Left kidney (tissue), 2 donors: ENCODE data around the gene EXOC4. TPM values are rescaled to one million over a fixed set of nuclear protein-coding genes. Genes with fewer than 3 reads are reported as not detected.

Experiments
- DNase-seq: peaks from one replicate; pipeline ENCODE4 v3.0.0-alpha.2; 2013
- polyA plus RNA-seq: library from polyadenylated mRNA; unstranded; fragments of 120-200 nt; gene quantifications from one replicate; pipeline ENCODE4 v1.2.1, GENCODE V29; 2013; ENCODE audit not compliant: insufficient read length

Gene EXOC4
- polyA plus RNA-seq, 1 donor: 72.1 TPM

DNA sequence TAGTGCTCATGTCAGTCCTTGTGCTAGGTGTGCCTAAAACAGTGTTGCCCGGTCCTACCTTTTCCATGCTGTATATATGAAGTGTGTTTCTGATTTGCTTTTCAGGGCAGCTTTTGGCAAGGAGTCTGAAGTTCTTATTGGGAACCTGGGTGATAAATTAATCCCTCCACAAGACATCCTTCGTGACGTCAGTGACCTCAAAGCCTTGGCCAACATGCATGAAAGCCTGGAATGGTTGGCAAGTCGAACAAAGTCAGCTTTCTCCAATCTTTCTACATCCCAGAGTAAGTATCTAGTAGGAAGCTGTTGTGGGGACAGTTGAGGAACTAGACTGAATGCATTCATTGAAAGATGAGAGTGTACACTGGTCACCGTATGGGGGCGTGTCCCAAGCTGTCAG lies 684.9 kb downstream of the EXOC4 start:
- no peak for DNase-seq

DNA sequence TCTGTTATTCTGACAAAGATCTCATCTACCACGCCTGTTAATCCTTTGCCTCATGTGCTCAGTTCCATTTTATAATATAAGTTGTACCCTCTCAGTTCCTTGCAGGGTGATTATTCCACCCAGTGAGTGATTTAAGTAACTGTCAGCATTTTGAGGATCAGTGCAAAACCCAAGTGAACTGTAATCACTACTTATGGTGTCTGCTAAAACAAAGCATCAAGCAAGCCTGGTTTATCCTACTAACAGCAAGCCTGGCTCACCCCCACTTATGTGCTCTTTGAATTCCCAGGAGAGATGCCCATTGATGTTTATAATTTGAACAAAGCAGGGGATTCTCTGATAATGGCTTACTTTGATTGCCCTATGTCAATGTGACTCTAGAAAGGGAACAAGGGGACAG lies 687.5 kb downstream of the EXOC4 start:
- no peak for DNase-seq

DNA sequence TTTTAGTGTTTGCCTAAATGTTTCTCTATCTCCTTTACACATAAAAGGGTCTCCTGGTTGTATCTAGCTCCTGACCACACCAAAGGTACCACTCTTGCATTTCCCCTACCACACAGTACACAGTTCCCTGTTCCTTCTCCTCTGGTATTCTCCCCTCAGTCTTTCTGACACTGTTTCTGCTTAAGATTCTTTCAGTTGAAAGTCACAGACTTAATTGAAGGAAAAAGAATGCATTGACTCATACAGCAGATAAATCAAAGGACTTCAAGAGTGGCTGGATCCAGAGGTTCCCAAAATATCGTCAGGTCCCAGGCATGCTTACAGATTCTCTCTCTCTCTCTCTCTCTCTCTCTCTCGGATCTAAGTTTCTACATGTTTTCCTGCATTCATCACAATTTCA lies 688.6 kb downstream of the EXOC4 start:
- DNase-seq: no peak

DNA sequence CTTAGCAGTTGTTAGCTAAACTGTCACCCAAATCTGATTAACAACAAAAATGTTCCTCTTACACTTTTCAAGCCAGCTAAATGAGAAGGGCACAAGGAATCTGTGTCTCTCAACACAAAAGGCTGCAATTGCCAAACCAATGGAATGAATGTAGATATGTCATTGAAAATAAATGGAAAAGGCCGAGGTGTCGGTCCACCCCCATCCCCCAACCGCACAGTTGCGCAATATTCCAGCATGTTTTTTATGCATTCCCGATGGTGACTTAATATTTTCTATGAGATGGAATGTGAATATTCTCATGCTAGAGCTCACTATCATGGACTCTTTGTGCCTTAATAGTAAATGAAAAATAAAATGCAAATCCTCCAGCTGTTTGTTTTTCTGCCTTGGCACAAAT lies 692.6 kb downstream of the EXOC4 start:
- DNase-seq: no peak

DNA sequence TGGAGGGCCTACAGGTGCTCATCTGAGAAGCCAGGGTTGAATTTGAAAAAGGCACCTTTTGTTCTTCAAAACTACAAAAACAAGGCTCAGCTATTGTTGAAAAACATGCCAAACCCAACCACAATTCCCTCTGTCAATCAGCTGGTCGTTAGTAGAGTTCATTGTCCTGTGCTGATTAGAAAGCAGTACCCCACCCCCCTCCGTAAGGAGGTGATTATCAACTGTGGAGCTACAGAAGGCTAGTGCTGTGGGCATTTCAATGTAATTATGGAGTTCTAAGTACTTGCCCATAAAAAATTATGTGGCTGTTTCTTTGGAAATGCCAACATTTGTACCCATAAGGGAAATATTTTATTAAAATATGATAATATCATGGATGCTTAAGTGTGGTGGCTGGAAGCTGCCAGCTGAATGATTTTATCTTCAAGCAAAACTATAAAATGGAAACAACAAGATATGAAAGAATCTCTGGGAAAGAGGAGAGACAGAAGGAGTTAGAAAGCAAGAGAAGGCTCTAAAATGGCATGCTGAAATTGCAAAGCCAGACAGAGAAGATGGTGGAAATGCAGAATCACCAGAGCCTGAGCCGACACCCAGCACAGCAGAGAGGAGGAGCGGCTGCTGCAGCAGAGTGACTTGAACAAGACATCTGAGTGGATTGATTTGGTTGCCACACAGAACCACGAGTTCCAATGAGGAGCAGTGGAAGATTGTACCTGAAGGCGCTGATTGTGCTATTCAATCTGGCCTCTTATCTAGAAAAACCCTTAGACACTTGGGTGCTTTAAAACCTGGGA lies 694.8 kb downstream of the EXOC4 start:
- no peak for DNase-seq

DNA sequence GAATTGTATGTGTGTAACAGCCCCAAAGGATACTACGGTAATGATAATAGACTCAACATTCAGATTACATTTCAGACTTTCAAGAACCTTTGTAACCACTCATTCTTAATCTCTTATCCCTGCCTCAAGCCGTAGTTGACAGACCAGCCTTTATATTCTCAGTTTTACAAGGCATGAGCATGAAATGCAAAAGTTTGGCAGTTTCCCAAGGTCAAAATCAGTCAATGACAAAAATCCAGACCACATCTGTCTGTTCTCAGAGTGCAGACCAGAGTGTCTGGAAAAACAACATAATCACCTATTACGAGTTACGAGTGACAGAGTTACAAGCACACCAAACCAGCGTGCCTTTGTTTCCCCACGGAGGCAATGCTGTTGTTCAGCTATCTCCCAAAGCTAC lies 695.7 kb downstream of the EXOC4 start:
- DNase-seq: no peak

DNA sequence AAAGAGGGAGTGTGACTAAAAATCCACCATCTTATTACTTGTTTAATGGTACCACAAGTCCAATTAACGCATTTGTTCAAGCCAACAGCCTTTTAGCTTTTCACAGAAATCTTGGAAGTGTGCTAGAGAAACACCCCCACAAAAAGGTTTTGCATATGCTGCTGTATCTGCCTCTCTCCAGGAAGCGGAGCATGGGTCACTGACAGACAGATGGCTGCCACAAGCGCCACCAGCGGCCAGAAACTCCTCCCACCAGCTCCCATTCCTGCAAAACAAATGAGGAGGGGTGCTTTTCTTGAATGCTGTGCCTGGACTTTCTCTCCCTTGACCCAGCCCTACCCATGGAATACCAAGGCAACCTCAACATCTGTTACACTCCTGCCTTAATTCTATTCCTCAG lies 698.0 kb downstream of the EXOC4 start:
- no peak for DNase-seq

DNA sequence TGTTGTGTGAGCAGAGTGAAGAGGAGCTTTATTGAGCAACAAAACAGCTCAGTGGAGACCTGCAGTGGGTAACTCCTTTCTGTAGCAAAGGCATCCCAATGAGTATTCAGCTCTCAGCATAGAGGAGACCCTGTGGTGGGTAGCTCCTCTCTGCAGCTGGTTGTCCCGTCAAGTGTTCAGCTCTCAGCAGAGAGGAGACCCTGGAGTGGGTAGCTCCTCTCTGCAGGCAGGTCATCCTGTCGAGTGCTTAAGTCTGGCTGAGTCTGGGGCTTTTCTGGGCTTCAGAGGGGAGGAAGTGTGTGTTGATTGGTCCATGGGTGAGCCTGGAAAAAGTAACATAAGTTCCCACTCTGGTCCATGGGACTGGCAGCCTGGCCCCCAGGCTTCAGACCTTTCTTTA lies 702.3 kb downstream of the EXOC4 start:
- no peak for DNase-seq

DNA sequence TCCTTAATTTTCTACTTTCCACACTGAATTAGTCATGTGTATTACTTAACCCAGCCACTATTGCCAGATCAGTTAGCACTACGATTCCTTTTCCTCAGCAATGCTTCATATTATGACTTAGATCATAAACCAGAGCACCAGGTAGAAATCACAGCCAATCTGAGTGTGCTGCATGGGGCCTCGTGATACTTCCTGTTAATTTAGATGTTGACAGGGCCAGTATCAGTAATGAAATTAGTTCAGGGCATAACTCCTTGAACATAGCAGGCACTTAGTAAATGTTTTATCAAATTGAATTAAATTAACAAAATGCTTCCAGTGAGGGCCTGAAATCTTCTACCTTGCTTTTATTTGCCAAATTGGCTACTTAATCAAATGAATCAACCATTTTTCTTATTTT lies 705.0 kb downstream of the EXOC4 start:
- DNase-seq: no peak

DNA sequence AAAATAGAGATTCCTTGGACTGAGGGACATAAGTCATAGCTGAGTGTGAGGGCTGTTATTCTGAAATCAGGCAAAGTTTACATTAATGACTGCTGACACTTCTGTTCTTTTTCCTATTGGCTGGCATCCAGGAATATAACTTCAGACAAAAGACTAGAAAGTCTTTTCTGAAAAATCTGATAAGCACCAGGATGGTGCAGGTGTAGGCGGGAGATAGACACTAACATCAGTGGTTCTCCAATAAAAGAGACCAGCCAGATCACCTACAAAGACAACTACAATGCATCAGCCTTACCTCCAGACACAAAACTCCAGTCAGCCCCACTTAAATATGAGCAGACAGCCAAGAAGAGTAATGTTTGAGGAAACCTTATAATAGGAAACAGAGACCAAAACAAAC lies 705.9 kb downstream of the EXOC4 start:
- no peak for DNase-seq

DNA sequence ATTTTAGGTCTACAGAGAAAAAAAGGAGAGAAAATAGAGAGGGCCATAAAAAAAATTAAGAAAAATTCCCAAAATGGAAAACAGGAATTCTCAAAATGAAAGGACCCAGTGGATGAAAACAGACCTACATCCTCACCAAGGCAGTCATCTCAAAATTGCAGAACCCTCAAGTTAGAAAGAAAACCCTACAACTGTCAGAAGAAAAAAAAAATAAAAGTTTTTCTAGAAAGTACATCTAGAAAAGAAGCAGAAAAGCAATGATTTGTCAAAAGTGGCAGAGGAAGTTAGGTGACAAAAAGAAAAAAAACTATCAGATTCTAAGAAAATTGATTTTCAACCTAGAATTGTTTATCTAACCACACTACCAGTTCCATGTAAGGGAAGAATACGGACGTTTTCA lies 706.6 kb downstream of the EXOC4 start:
- no peak for DNase-seq

DNA sequence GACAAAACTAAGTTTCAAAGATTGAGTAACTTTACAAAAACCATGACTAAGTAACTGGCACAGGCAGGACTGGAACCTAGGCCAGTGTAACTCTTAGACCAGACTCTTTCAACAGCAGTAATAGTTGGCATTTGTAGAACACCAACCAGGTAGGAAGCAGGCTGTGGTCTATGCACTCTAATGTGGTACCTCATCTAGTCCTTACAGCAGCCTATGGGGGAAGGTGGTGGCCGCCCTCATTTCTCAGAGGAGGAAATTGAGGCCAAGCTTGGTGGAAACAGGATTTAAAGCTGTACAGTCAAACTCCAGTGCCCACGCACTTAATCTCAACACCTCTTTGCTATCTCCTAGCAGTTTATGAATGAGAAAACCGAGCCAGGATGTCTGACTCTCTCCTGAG lies 708.8 kb downstream of the EXOC4 start:
- DNase-seq: no peak

DNA sequence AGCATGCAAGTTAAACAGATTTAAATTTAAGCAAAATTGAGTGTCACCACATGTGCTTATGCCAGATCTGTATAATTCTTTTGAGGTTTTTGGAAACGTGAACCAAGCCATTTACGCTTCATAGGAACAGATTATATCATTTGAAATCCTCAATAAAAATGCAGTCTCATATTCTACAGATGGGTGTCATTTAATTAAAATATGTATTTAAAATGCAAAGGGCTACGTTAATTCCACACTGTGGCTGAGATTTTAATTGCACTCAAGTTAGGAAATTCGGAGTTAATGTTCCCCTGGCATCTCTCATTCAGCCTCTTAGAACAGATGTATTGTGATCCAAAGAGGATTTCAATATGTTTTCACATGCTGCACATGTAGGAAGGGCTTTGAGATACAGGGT lies 709.8 kb downstream of the EXOC4 start:
- DNase-seq: no peak

DNA sequence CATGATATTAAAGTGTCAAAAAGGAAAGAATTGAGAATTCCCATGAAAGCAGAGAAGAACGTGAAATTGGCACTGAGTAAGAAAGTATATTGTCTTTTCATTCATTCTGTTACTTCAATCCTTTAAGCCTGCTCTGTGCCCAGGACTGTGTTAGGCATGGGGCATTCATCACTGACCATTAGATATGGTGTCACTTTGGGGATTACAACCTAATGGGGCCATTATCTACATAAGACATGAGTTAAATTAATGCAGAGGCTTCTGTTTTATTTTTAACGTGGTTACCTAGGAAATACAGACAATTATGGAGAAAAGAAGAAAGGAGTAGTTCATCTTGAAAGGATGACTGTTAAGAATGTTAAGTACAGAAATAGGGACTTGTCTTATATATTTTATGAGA lies 710.8 kb downstream of the EXOC4 start:
- DNase-seq: no peak

DNA sequence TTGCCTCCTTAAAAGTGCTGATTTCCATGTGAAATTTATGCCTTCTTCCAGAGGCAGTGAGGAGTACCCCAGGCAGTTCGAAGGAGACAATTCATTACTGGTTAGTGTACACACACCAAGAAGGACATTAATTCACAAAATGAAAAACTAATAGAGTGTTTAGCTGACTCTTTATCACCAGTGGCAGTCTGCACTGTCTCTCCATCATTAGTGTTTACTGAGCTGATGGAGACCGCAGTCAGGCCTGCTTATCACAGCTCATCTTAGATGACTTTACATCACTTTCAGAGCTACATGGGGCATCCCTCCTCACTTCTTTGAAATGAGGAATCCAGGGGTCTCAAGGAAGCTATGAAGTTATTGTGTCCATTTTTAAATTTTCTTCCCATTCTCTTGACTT lies 718.7 kb downstream of the EXOC4 start:
- no peak for DNase-seq

DNA sequence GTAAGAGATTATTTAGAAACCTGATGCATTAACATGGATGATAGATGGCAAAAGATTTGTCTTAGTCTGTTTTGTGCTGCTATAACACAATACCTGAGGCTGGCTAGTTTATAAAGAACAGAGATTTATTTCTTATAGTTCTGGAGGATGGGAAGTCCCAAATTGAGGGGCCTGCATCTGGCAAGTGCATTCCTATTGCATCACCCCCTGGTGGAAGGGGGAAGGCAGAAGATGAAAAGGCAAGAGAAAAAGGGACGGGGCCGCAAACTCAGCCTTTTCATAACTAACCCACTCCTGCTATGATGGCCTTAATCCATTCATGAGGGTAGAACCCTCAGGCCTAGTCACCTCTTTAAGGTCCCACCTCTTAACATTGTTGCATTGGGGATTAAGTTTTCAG lies 720.8 kb downstream of the EXOC4 start:
- no peak for DNase-seq

DNA sequence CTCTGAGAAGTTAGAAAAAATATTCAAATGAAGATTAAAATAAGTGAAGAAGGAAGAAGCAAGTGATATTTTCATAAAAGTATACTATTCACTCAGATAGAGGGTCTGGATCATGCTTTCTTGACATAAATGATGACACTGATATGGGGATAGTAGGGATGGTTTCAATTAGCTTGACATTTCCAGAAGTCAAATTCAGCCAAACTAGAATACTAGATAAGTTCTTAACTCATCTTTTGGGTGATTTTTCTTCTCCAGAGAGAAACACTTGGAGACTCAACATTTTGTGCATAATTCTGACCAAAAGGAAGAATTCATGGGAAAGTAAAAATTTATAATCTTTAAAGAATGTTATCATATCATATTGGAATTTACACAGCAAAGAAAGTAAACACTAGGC lies 722.3 kb downstream of the EXOC4 start:
- no peak for DNase-seq

DNA sequence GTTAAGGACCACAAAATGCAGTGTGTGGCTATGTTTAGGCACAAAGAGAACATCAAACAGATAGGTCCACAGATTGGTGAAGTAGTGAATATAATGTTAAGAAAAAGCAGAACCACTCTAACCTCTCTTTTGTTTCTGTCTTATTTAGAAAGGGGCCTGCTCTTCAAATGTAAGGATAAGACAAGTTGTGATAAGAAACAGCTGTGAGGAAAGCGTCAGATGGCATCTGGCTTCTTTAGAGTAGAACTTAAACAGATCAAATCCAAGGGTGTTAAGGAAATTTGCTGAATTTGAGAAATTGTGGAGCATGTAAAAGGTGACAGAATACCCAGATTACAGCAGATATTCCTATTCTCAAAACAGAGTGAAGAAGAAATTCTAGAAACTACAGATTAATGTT lies 723.3 kb downstream of the EXOC4 start:
- DNase-seq: no peak

DNA sequence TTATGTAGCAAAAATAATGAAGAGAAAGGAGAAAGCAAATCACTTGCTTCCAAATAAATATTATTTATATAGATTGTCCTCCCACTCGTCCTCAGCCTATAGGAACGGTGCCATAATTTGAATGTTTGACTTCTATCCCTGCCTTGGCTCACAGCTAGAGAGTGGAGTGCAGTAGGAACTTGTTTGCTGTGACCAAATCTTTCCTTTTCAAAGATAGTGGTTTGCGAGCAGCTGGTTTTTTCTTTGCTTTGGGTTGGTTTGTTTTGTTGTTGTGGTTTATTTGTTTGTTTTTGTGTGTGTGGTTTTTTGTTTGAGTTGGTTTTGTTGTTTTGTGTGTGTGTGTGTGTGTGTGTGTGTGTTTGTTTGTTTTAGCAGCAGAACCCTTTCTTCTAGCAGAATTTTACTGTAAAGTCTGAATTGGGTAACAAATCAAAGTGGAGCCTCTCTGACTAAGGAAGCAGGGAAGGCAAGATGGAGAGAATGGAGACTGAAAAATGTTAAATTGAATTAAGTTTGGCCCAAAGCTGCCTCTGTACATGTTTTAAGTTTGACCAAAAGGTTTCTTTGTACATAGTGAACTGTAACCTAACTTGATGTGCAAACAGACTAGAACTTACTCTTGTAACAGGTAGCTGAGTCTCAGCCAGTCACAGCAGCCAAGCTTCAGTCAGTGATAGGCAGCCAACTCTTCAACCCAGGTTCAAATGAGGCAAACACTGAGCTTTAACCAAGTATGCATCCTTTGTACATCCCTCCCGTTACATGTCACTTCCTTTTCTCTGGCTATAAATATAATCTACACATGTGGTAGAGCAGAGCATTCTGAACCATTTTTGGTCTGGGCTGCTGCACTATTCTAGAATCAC lies 724.8 kb downstream of the EXOC4 start:
- DNase-seq: no peak

DNA sequence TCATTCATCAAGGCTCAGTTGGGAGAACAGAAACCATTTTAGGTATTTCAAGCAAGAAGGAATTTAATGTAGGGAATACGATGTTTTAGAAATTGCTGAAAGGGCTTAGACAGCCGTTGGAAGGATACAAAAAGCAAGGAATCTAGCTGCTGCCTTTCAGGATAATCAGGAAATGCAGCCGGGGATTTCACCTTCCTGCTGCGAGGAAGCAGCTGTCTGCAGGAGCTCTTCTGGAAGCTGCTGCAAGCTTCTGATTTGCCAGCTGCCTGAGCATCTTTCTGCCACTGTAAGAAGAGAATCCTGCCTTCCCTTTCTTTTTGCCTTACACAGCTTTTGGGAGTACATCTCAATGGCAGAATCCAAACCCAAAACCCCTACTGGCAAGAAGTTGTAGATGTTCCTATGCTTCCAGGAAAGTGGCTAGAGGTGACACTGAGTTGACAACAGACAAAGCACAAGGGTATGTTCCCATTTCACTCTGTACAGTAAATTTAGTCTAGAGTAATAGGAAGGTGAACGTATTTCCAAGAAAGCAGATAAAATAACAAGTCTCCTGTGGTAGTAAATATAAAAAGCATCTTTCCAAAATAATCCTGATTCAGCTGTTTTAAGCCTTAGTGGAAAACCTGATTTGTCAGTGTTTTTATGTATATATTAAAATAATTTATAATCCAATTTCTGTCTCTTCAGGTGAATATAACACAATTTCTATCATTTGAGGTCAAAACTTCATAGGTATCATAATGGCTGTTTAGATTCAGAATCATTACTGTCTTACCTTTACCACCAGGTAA lies 725.8 kb downstream of the EXOC4 start:
- no peak for DNase-seq

DNA sequence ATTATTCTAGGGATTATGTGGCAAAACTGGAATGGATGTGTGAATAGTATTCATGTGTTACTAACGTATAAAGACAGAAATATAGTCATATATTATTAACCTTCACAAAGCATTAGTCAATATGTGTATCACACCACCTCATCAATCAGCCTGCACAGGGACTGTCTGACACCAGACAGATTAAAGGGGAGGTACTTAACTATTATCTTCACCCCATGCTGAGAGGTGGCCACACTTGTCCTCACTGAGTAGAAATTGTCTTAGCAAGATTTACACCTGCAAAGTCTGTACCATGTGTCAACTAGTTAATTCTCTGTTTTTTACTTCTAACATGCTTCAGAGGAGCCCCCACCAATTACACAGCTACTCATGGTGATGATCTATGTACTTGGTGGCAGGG lies 727.9 kb downstream of the EXOC4 start:
- no peak for DNase-seq

DNA sequence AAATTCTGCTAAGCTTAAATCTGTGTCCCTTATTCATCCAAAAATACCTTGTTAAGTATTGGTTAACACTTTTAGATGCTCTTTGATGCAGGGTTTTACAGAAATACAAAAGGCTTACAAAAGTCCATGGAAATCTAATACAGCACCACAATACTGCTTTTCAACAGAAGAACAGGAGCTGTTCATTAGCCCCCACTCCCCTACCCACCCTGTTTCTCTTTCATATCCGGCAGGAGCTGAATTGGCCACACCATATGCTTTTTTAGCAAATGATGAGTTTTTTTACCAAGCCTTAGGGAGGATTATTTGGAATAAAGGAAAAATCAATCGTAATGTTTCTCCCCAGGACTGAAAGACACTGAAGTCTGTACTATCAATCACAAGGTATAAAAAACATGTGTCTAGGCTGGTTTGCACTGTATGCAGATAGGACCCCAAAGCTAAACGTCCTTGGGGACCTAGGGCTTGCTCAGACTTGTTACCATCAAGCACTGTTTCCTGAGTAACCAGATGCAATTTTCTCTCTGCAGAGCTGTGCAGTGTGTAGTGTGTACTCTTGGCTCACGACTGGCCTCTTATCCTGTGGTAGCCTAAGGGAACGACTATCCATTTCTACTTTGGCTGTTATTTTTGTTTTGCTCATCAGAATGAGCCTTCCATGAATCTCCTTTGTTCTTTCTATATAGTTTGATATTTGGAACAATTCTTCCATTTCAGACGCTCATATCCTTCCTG lies 731.0 kb downstream of the EXOC4 start:
- no peak for DNase-seq
